D341Med (cell line): Measurements from ENCODE around the gene GAGE1.
"Not testable (repeated sequence)": the region's sequence is repeated elsewhere in the genome, so short reads cannot be mapped to it uniquely, and the experiment has no call there.

Experiments
- DNase-seq: peaks from one replicate; pipeline ENCODE4 v3.0.0; 2012; ENCODE audit warnings: low spot score

GAGE1 gene, protein sequence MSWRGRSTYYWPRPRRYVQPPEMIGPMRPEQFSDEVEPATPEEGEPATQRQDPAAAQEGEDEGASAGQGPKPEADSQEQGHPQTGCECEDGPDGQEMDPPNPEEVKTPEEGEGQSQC

DNA sequence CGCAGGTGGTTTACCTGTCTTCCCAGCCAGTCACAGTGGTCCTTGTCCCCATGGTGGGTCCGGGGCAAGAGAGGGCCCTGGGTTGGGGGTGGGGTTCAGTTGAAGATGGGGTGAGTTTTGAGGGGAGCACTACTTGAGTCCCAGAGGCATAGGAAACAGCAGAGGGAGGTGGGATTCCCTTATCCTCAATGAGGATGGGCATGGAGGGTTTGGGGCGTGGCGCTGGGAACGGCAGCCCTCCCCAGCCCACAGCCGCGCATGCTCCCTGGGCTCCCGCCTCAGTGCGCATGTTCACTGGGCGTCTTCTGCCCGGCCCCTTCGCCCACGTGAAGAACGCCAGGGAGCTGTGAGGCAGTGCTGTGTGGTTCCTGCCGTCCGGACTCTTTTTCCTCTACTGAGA lies at the start of gene GAGE1:
TSS of gene GAGE1 (plus strand) at position 301 of the 400 bp plus-strand sequence. CDS start 1,155 bp downstream, outside the sequence.
- not testable (repeated sequence) for DNase-seq

DNA sequence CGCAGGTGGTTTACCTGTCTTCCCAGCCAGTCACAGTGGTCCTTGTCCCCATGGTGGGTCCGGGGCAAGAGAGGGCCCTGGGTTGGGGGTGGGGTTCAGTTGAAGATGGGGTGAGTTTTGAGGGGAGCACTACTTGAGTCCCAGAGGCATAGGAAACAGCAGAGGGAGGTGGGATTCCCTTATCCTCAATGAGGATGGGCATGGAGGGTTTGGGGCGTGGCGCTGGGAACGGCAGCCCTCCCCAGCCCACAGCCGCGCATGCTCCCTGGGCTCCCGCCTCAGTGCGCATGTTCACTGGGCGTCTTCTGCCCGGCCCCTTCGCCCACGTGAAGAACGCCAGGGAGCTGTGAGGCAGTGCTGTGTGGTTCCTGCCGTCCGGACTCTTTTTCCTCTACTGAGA lies 47.8 kb upstream of the GAGE1 start, which contains the start of gene GAGE12E:
TSS of gene GAGE12E (plus strand) at position 301 of the 400 bp plus-strand sequence. CDS start 1,155 bp downstream, outside the sequence.
- not testable (repeated sequence) for DNase-seq

DNA sequence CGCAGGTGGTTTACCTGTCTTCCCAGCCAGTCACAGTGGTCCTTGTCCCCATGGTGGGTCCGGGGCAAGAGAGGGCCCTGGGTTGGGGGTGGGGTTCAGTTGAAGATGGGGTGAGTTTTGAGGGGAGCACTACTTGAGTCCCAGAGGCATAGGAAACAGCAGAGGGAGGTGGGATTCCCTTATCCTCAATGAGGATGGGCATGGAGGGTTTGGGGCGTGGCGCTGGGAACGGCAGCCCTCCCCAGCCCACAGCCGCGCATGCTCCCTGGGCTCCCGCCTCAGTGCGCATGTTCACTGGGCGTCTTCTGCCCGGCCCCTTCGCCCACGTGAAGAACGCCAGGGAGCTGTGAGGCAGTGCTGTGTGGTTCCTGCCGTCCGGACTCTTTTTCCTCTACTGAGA lies 38.3 kb upstream of the GAGE1 start, which contains the start of gene GAGE12F:
TSS of gene GAGE12F (plus strand) at position 301 of the 400 bp plus-strand sequence. CDS start 1,155 bp downstream, outside the sequence.
- not testable (repeated sequence) for DNase-seq

DNA sequence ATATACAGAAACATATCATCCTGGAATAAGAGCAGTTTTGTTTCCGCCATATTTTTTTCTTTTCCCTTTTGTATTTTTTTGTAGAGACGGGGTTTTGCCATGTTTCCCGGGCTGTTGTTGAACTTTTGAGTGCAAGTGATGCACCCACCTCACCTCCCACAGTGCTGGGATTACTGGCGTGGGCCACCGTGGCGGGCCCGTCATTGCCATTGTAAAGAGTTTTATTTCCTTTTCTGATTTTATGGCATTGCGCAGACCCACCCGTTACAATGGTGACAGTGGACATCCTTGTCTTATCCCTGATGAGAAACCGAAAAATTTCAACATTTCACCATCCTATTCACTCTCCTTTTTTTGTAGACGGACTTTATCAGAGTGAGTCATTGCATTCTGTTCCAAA lies 30.1 kb upstream of the GAGE1 start:
- DNase-seq, result not testable (repeated sequence)

DNA sequence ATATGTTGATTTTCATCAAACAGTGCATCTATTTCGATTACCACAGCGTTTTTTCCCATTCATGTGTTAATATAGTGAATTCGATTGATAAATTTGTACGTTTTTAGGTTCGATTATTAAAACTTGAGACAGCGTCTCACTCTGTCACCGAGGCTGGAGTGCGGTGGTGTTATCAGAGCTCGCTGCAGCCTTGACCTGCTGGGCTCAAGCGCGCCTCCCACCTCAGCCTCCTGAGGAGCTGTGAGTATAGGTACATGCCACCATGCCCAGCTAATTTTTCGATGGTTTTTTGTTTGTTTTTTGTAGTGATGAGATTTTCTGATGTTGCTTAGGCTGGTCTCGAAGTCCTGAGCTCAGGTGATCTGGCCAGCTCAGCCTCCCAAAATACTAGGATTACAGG lies 29.7 kb upstream of the GAGE1 start:
- not testable (repeated sequence) for DNase-seq

DNA sequence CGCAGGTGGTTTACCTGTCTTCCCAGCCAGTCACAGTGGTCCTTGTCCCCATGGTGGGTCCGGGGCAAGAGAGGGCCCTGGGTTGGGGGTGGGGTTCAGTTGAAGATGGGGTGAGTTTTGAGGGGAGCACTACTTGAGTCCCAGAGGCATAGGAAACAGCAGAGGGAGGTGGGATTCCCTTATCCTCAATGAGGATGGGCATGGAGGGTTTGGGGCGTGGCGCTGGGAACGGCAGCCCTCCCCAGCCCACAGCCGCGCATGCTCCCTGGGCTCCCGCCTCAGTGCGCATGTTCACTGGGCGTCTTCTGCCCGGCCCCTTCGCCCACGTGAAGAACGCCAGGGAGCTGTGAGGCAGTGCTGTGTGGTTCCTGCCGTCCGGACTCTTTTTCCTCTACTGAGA lies 28.7 kb upstream of the GAGE1 start, which contains the start of gene GAGE12G:
TSS of gene GAGE12G (plus strand) at position 301 of the 400 bp plus-strand sequence. CDS start 1,155 bp downstream, outside the sequence.
- DNase-seq, result not testable (repeated sequence)

DNA sequence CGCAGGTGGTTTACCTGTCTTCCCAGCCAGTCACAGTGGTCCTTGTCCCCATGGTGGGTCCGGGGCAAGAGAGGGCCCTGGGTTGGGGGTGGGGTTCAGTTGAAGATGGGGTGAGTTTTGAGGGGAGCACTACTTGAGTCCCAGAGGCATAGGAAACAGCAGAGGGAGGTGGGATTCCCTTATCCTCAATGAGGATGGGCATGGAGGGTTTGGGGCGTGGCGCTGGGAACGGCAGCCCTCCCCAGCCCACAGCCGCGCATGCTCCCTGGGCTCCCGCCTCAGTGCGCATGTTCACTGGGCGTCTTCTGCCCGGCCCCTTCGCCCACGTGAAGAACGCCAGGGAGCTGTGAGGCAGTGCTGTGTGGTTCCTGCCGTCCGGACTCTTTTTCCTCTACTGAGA lies 19.2 kb upstream of the GAGE1 start, which contains the start of gene GAGE12H:
TSS of gene GAGE12H (plus strand) at position 301 of the 400 bp plus-strand sequence. CDS start 1,155 bp downstream, outside the sequence.
- not testable (repeated sequence) for DNase-seq

DNA sequence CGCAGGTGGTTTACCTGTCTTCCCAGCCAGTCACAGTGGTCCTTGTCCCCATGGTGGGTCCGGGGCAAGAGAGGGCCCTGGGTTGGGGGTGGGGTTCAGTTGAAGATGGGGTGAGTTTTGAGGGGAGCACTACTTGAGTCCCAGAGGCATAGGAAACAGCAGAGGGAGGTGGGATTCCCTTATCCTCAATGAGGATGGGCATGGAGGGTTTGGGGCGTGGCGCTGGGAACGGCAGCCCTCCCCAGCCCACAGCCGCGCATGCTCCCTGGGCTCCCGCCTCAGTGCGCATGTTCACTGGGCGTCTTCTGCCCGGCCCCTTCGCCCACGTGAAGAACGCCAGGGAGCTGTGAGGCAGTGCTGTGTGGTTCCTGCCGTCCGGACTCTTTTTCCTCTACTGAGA lies 9.6 kb upstream of the GAGE1 start, which contains the start of gene GAGE2A:
TSS of gene GAGE2A (plus strand) at position 301 of the 400 bp plus-strand sequence. CDS start 1,155 bp downstream, outside the sequence.
- not testable (repeated sequence) for DNase-seq

DNA sequence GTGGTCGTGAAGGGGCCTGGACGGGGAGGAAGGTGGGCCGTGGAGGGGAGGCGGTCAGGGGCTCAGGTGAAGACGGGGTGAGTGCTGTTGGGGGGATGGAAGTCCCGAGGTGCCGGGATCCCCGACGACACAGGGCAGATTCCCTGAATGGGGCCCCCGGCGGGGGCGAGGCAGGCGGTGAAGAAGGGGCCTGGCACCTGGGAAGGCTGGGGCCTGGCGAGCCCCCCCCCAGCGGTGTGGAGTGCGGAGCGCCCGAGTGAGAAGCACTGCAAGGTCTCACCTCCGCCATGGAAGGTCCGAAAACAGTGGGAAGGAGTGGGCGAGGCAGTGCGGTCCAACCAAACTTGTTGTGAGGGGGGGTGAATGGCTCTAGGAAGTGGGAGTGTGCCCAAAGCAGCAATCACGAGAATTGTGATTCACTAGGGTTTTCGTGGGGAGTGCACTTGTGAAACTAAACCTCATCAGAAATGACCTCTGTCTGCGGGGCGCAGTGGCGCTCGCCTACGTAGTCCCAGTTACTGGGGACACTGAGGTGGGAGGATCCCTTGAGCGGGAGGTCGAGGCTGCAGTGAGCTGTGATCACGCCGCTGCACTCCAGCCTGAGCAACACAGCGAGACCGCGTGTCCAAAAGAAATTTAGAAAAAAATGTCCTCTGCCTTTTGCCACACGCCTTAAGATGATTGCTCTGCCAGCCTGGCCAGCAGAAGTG lies 8.9 kb upstream of the GAGE1 start:
- DNase-seq, result not testable (repeated sequence)

DNA sequence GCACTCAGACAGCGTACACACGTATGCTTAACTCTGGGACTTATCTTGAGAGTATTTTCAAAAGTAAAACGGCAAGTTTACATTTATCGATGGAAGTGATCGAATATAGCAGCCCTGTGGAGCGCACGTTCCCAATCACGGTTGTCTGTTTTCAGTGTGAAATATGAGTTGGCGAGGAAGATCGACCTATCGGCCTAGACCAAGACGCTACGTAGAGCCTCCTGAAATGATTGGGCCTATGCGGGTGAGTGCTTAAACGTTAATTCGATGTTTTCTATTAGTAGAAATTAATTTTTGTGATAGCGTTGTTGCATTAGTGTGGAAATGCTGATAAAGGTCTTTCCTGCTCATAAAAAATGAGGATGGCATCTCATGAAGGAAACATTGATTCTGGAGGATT lies 8.3 kb upstream of the GAGE1 start:
- DNase-seq, result not testable (repeated sequence)

DNA sequence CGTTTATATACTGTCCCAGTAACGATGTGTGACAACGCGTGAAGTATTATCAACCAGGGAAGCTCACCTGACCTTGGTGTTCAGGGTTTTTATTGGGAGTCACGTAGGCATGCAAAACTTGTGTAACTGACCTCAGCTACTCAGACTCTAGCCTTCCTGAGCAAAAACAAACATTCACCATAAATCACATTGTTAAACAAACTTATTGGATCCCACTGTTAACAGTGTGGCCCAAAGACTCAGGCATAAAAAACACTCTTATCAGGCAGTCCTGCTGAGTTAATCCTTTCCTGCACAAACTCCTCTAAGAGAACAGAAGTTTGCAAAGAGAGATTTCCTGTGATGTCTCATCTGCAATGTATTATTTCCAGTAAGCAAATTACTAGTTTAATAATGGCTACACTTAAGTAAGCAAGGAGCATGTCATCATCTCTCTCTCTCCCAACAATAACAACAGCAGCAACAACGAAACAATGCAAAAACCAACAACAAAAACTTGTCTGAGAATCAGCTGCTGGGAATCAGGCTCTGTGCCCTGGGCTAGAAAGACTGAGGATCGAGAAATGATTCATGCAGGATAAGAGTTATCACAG lies 12.0 kb downstream of the GAGE1 start:
- DNase-seq, result no peak

DNA sequence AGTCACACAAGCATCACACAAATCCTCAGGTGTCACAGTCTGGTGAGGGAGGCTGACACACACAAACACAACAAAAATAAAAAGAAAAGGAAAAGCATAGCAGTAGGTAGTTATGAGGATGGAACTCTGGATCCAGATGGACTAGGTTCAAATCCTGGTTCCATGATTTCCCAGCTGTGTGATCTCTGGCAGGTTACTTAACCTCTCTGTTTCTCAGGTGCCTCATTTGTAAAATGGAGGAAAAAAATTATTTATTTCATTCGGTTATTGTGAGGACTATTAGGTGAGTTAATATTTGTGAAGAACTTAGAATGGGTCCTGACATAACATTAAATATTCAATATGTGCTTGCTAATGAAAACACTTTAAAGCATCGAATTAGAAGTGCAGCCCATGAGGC lies 19.8 kb downstream of the GAGE1 start:
- DNase-seq, result no peak

DNA sequence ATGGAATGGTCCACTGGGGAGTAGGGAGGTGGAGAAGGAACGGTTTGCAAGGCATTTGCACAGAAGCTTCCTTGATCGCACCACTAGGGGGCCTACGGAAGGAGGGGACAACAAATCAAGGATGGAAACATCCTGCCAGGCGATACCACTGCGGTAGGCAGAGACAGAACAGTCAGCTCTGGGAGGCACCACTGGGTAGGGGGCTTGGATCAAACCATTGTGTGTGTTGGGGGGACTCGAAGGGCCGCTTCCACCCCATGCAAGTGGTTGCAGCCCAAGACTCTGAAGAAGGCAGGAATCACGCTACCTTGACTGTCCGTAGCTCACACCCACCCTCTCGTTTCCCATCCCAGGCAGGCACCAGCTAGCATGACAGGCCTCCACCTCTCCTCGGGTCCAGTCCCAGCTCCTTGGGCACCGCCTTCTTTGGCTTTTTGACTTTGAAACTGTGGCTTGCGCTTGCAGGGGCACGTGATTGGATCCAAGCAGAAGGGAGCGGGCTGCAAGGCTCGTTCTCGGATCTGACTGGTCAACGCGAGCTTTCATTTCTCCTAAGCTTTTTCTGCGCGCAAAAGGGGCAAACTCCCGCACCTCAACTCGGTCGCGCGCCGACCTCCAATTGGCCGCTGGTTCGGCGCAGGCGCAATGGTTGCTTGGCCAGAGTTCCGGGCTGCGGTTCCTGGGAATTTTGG lies 28.4 kb downstream of the GAGE1 start:
- DNase-seq, result no peak

DNA sequence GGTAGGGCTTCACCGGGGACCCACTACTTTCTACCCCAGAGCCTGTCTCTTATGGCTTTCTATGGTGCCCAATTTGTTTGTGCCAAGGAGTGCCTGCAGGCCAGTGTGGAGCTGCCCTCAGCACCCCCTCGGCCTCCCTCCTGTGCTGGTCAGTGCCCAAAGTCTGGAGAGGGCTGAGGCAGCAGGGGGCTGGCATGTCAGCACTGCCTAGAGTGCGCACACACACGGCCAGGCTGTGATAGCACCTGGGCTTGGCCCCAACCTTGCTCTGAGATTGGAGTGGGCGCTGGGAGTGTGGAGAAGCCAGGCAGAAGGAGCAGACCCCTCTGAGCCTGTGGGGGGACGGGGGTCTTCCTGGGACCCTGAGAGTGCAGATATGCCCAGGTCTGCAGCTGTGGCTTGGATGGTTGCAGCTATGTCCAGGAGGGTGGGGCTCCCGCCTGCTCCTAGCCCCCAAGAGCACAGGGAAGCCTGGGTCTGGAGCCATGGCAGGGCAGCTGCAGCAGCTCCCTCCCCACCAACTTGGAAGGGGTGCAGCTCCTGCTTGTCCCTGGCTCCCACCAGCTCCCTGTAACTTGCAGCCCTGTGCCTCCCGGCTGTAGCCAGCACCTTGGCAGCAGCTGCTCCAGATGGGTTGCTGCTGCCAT lies 46.3 kb downstream of the GAGE1 start:
- DNase-seq, result no peak

DNA sequence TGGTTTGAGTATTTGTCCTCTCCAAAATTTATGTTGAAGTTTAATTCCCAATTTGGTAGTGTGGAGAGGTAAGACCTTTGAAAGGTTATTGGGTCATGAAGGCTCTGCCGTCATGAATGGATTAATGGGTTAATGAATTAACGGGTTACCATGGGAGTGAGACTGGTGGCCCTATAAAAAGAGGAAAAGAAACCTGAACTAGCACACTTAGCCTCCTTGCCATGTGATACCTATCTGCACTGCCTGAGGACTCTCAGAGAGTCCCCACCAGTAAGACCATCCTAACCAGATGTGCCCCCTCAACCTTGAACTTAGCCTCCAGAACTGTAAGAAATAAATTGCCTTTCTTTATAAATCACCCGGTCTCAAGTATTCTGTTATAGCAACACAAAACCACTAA lies 57.7 kb downstream of the GAGE1 start:
- no peak for DNase-seq
